ENCODE data around the gene WWP2.

- TF ChIP-seq, protein P1, sequence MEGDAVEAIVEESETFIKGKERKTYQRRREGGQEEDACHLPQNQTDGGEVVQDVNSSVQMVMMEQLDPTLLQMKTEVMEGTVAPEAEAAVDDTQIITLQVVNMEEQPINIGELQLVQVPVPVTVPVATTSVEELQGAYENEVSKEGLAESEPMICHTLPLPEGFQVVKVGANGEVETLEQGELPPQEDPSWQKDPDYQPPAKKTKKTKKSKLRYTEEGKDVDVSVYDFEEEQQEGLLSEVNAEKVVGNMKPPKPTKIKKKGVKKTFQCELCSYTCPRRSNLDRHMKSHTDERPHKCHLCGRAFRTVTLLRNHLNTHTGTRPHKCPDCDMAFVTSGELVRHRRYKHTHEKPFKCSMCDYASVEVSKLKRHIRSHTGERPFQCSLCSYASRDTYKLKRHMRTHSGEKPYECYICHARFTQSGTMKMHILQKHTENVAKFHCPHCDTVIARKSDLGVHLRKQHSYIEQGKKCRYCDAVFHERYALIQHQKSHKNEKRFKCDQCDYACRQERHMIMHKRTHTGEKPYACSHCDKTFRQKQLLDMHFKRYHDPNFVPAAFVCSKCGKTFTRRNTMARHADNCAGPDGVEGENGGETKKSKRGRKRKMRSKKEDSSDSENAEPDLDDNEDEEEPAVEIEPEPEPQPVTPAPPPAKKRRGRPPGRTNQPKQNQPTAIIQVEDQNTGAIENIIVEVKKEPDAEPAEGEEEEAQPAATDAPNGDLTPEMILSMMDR (conservative IDR thresholded peaks at IDR 0.05; ENCODE audit: low read length) = no peak
- no peak for TF ChIP-seq EZH2phosphoT487 (IDR thresholded peaks at IDR 0.05; ENCODE audit: borderline replicate concordance, low read depth, low read length)
Measured at GRCh38 chr16:69848637-69849545, 86.8 kb downstream of the WWP2 start.

All from OCI-LY7 (cell line).